ENCODE measurements around the gene HES3. TPM values are rescaled to one million over a fixed set of nuclear protein-coding genes. Genes with fewer than 3 reads are reported as not detected.

The HES3 gene
- total RNA-seq, 4 donors from 2014 or later = not detected

DNA sequence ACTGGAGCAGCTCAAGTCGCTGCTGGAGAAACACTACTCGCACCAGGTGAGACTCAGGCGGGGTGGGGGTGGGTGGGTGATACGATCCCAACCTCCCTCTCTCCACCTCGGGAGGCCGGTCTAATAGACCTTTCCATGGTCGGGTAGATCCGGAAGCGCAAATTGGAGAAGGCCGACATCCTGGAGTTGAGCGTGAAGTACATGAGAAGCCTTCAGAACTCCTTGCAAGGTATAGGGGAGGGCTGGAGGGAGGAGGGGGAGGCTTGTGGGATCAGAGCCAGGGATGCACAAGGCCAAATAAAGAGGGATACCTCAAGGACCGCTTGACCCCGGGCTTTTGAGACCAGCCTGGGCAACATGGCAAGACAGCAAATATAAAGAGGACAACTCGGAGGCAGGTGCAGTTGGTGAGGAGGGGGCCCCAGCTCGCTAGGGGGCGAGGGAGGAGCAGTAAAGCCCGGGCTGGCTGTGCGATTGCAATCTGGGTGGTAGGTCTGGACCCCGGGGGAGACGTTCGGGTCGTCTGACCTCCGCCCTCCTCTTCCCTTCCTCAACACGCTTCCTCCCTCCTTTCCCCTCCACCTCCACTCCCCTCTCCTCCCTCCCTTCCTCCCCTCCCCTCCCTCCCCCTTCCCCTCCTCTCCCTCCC is 546 bp downstream of the HES3 start:
- TF ChIP-seq, protein P1, sequence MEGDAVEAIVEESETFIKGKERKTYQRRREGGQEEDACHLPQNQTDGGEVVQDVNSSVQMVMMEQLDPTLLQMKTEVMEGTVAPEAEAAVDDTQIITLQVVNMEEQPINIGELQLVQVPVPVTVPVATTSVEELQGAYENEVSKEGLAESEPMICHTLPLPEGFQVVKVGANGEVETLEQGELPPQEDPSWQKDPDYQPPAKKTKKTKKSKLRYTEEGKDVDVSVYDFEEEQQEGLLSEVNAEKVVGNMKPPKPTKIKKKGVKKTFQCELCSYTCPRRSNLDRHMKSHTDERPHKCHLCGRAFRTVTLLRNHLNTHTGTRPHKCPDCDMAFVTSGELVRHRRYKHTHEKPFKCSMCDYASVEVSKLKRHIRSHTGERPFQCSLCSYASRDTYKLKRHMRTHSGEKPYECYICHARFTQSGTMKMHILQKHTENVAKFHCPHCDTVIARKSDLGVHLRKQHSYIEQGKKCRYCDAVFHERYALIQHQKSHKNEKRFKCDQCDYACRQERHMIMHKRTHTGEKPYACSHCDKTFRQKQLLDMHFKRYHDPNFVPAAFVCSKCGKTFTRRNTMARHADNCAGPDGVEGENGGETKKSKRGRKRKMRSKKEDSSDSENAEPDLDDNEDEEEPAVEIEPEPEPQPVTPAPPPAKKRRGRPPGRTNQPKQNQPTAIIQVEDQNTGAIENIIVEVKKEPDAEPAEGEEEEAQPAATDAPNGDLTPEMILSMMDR (IDR thresholded peaks at IDR 0.05; ENCODE audit: low read depth) = no peak

- TF ChIP-seq, protein P1 (IDR thresholded peaks at IDR 0.05; ENCODE audit: low read depth) = no peak
Measured at GRCh38 chr1:6245086-6245868, 1.3 kb downstream of the HES3 start.

GRCh38 chr1:6245869-6246496 is 2.0 kb downstream of the HES3 start:
- TF ChIP-seq, protein P1 (IDR thresholded peaks at IDR 0.05; ENCODE audit: low read depth) = no peak

DNA sequence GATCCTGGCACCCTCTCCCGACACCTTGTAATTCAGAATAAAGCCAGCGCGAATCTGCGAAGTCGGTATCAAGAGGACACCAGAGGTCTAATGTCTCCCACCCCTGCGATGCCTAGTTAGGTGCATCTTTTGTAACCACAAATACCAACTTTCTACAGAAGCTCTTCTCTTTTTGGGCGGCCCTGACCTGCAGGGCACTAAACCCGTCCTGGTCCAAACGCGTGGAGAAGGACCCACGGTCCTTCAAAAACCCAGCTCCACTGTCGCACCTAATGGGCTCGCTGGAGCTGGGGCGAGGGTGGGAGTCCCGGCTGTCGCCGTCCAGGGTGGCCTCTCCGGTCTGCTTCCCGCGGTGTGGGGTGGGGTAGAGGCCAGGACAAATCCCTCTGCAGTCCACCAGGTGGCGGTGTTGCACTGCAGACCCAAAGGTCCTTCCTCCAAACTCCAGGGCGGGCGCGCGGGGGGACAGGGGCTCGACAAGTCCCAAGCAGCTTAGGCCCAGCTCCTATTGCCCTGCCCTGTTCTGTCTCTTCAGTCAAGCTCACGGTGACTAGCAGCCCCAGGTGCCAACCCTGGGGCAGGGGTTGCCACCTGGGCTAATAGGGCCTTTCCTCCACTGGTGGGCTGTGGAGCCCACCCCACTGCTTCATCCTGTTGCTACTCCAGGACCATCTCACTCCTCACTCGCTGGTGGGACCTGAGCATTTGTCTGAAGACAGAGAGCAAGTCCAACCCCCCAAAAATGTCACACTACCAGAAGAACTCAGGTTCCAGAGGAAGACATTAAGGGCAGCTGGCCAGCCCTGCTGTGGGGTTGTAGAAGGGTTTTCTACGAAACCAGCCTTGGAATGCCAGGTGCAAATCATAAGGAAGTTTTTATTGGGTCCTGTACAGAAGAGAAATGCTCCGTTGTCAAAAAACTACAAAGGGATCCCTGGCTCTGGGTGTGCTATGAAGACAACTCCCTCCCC is 2.8 kb downstream of the HES3 start:
- TF ChIP-seq, protein P1 (IDR thresholded peaks at IDR 0.05; ENCODE audit: low read depth) = no peak

- TF ChIP-seq, protein P1 (IDR thresholded peaks at IDR 0.05; ENCODE audit: low read depth) = no peak
Measured at GRCh38 chr1:6247651-6248050, 3.7 kb downstream of the HES3 start.

DNA sequence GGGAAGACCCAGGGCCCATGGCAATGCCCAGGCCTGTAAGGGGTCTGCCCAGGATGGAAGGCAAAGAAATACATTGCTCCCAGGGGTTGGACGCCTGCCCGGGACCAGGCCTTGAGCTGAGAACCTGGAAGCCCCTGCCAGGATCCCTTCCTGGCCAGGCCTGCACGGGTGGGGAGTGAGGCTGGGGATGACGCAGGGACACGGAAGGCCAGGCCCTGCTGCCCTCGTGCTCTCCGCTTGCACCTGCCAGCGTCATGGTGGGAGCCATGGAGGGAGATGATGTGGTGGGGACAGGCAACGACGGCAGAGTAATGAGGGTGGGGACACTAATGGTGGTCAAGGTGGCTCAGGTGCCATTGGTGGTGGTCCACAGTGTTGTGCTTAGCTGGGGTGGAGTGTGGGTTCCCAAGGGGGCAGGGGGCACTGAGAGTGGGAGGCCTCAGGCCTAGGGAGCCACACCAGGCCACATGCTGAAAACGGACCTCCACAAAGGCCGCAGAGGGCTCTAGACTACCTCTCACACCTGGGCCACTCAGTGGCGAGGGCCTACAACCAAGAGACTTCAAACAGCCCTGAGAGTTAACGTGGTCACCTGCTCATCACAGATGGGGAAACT is 4.3 kb downstream of the HES3 start:
- TF ChIP-seq, protein P1 (IDR thresholded peaks at IDR 0.05; ENCODE audit: low read depth) = no peak

Data from subcutaneous adipose tissue (tissue), 4 donors.